Mesothelial cell of epicardium (in vitro differentiated cells): ENCODE results near the gene NOL9. TPM values are rescaled to one million over a fixed set of nuclear protein-coding genes. Genes with fewer than 3 reads are reported as not detected.

Experiments used
- DNase-seq, 2 experiments: peaks; one replicate each; pipeline ENCODE4 v3.0.0; 2021; ENCODE audit warnings: low spot score in 2 of 2; ENCODE audit not compliant: unreplicated experiment in 2 of 2
- H3K27ac Mint-ChIP-seq: 2 replicates; pipeline ENCODE4 v1.8.0; 2021; ENCODE audit warnings: mixed read lengths
- H3K27me3 Mint-ChIP-seq: 2 replicates; pipeline ENCODE4 v1.8.0; 2021; ENCODE audit warnings: low read depth, mixed read lengths
- H3K36me3 Mint-ChIP-seq: 2 replicates; pipeline ENCODE4 v1.8.0; 2021; ENCODE audit warnings: mixed read lengths
- H3K4me1 Mint-ChIP-seq: 2 replicates; pipeline ENCODE4 v1.8.0; 2021; ENCODE audit warnings: mixed read lengths
- H3K4me3 Mint-ChIP-seq: 2 replicates; pipeline ENCODE4 v1.8.0; 2021; ENCODE audit warnings: mild to moderate bottlenecking, moderate library complexity, mixed read lengths
- H3K9me3 Mint-ChIP-seq: 2 replicates; pipeline ENCODE4 v1.8.0; 2021; ENCODE audit warnings: mixed read lengths
- CTCF ChIP-seq: fragments of 200-600 bp; sonication (generic); IDR thresholded peaks from one replicate; pipeline ENCODE4 v1.5.0; 2021; ENCODE audit warnings: antibody characterized with exemption; ENCODE audit not compliant: unreplicated experiment
- total RNA-seq: library from RNA; stranded (reverse); gene quantifications from 3 replicates; pipeline ENCODE4 v1.2.1, GENCODE V29; 2021

NOL9 gene
- total RNA-seq, 1 donor from 2014 or later: 44.4 TPM

GRCh38 chr1:6512908-6513280, 41.4 kb downstream of the NOL9 start:
- H3K27me3 Mint-ChIP-seq: no peaks in the 10 kb centered on the region
- no peaks in the 10 kb centered on the region for H3K9me3 Mint-ChIP-seq
- H3K27ac Mint-ChIP-seq: no peak overlapping the region
- no peaks in the 10 kb centered on the region for H3K36me3 Mint-ChIP-seq
- no peak for TF ChIP-seq CTCF
- H3K4me3 Mint-ChIP-seq: no peak overlapping the region
- H3K4me1 Mint-ChIP-seq: peaks cover 31% of the 10 kb centered on the region
- no peak for DNase-seq

GRCh38 chr1:6512245-6512907, 41.9 kb downstream of the NOL9 start:
- TF ChIP-seq CTCF: no peak
- H3K9me3 Mint-ChIP-seq: no peaks in the 10 kb centered on the region
- H3K27ac Mint-ChIP-seq: no peak overlapping the region
- peaks cover 27% of the 10 kb centered on the region for H3K4me1 Mint-ChIP-seq
- no peak for DNase-seq
- H3K36me3 Mint-ChIP-seq: no peaks in the 10 kb centered on the region
- no peak overlapping the region for H3K4me3 Mint-ChIP-seq
- H3K27me3 Mint-ChIP-seq: no peaks in the 10 kb centered on the region

- TF ChIP-seq CTCF: no peak
- peak in 1 of 2 experiments; percentile 56 for DNase-seq
- Mint-ChIP-seq H3K4me3 (no peak overlapping the region), H3K9me3 (no peaks in the 10 kb centered on the region), H3K36me3 (no peaks in the 10 kb centered on the region), H3K27ac (no peak overlapping the region), H3K4me1 (peaks cover 25% of the 10 kb centered on the region), H3K27me3 (no peaks in the 10 kb centered on the region)
Measured at GRCh38 chr1:6511561-6512244, 42.6 kb downstream of the NOL9 start.

- no peaks in the 10 kb centered on the region for H3K36me3 Mint-ChIP-seq
- no peaks in the 10 kb centered on the region for H3K9me3 Mint-ChIP-seq
- H3K4me3 Mint-ChIP-seq: no peak overlapping the region
- H3K27ac Mint-ChIP-seq: no peak overlapping the region
- no peak for TF ChIP-seq CTCF
- no peaks in the 10 kb centered on the region for H3K27me3 Mint-ChIP-seq
- peaks cover 25% of the 10 kb centered on the region for H3K4me1 Mint-ChIP-seq
- DNase-seq: no peak
Measured at GRCh38 chr1:6511056-6511455, 43.3 kb downstream of the NOL9 start.

- no peak overlapping the region for H3K4me3 Mint-ChIP-seq
- H3K27ac Mint-ChIP-seq: no peak overlapping the region
- no peaks in the 10 kb centered on the region for H3K9me3 Mint-ChIP-seq
- peaks cover 25% of the 10 kb centered on the region for H3K4me1 Mint-ChIP-seq
- no peaks in the 10 kb centered on the region for H3K36me3 Mint-ChIP-seq
- TF ChIP-seq CTCF: no peak
- DNase-seq: no peak
- no peaks in the 10 kb centered on the region for H3K27me3 Mint-ChIP-seq
Measured at GRCh38 chr1:6510493-6510892, 43.8 kb downstream of the NOL9 start.
